Measurements from ENCODE around the gene MECP2.

The MECP2 gene

GRCh38 chrX:154030715-154031305 lies 66.7 kb downstream of the MECP2 start:
- DNase-seq: no peak

- DNase-seq: no peak
Observed at GRCh38 chrX:154030266-154030665, 67.3 kb downstream of the MECP2 start.

- no peak for DNase-seq
Observed at GRCh38 chrX:154029439-154029838, 68.1 kb downstream of the MECP2 start.

GRCh38 chrX:154028502-154029184 lies 68.9 kb downstream of the MECP2 start:
- no peak for DNase-seq

DNA sequence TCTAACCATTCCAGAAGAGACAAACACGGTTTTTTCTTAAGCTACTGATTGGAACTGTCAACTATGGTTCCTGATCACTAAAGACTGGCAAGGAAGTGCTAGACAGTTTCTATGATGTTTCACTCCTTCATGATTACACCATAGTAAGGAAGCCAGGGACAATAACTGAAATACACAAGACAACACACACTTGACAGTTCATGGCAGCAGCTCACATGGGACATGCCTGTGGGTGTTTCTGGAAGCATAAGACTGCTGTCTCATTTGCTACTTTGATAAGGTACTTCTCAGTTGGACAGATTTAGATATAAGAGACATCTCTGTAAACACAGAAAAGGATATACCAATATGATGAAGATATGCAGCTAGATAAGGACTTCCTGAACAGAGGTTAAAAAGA lies 69.5 kb downstream of the MECP2 start:
- DNase-seq: no peak

DNA sequence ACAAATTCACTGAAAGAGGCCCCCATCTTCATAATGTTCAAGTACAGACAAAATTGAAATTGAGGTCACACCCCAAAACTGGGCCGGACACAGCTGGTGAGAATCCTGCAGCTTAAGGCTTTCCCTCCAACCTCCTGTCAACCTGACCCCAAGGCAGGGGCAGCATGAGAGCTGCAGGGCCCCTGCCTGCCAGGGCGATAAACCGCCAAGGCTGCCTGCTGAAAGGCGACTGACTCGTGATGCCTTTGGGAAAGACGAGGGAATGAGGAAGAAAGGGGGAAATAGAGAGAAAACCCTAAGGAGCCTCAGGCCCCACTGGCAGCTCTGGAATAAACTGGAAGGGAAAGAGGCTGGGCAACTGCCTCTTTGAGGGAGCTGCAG lies 70.5 kb downstream of the MECP2 start:
- DNase-seq: no peak

DNA sequence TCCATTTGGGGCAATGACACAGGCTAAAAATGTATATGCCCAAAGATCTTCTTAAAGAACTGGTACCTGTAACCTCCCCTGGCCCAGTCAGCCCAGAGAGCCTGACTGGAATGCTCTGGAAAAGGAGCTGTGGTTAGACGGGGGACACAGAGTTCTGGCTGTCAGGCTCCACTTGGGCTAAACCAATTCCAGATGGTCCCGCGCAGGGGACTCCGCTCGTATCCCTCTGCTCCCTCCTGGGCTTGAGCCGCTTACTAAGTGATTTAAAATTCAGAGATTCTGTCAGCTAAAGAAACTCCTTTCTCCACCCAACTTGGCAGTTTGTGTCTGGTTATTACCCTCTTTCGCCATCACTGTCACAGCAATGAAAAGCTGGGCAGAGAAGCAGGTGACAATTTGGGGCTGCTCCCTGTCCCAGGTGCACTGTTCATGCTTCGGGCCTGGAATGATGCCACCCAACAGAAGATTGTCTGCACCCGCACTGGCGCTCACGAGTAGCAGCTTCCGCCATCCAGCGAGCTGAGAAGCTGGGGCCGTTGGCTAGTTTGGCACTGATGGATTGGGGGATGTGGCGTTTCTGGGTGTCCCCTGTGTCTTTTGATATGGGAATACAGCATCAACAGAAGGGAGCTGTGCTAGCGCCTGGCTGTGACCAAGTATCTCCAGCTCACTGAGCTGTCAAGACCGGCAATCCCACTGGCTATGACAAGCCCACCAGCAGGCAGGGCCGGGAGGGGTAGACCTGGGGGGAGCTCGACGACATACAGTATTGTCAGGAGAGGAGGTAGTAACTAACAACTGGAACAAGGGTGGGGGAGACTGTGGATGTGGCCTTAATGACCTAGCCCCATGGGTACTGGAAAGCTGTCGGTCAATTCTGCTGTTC lies 71.1 kb downstream of the MECP2 start:
- DNase-seq: no peak

- no peak for DNase-seq
Observed at GRCh38 chrX:154025230-154025629, 72.3 kb downstream of the MECP2 start.

DNA sequence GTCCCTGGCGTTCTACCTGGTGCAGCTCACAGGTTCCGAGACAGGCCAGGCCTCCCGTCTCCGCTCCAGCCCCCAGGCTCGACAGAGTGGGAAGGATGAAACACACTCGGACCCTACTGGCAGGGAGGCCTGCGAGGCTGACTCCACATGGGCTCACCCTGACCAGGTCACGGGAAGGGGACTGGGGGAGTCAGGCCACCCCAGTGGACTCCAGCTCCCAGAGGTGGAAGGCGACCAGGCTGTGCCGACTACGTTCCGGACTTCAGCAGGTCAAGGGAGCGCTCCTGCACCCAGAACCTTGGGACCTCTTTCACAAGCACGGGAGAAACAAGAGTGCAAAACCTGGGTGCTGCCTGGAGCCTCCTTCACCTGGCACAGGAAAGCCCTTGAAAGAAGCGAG lies 73.2 kb downstream of the MECP2 start:
- no peak for DNase-seq

GRCh38 chrX:154023276-154024000 lies 74.1 kb downstream of the MECP2 start:
- no peak for DNase-seq

DNA sequence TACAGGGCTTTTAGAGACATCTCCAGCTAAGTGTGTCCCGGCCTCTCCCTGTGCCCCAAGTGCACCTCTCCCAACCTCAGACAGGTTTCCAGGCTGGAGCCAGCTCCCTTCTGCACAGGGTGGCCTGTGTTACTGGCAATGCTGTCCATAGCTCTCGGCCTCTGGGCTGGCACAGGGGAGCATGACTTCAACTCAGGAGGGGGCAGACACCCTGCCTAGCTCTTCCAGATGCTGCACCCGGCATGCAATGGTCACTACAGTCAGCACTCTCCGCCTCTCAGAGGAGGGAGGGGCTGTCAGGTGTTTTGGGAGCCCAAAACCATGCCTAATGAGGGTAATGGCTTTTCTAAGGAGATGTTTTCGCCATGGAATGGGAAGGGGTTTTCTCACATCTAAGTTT lies 75.4 kb downstream of the MECP2 start:
- no peak for DNase-seq

- DNase-seq: no peak
Observed at GRCh38 chrX:154021131-154021611, 76.3 kb downstream of the MECP2 start.

DNA sequence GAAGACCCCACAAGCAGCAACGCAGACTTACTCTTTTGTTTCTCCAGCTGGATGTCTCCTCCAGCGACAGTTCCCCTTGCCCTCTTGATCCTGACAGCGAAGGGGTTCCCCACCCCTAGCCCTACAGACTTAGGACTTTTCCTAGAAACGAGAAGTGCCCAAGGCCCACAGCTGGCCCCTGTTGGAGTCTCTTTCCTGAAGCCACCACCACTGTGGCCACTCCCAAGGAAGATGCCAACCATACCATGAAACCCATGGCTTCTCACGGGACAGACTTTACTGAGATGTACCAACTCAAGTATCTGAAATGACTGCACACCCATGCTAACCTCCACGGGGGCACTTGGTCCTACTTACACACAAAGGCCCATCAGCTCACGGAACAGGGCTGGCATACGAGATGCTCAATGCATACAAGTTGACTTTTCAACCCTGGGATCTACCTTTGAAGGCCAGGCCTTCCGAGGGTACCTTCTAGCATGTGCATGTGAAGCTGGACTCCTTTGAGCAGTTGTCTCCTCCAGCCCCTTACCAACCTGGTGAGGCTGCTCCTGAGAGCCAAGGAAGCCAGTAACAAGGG lies 76.9 kb downstream of the MECP2 start:
- no peak for DNase-seq

GRCh38 chrX:154019633-154020528 lies 77.6 kb downstream of the MECP2 start, which contains the start of gene IRAK1:
TSS of gene IRAK1 (minus strand) at chrX:154019902. CDS start at chrX:154019812, 90 bp downstream.
- DNase-seq: peak in 1 of 2 experiments; percentile 46

DNA sequence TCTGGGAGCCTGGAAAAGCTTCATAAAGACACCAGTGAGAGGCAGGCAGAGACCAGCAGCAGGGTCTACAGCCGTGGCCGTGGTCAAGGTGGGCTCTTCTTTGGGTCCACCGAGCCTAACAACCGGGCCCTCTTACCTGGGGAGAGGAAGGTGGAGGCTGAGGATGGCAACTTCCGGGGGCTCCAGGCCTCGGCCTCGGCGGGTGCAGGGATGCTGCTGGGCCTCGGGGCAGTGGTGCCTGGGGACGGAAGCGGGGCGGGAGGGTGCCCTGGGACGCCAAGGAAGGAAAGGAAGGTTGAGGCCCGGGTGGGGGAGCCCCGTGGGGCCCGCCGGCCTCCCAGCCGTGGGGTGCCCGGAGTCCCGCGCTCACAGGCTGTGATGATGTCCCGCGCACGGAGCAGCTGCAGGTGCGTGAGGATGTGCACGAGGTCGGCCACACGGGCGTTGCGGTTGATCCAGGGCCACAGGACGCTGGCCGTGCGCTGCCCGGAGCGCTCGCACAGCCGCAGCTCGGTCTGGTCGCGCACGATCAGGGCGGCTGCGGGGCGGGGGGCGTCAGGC lies 78.4 kb downstream of the MECP2 start:
- no peak for DNase-seq

- no peak for DNase-seq
Observed at GRCh38 chrX:154018518-154019060, 78.9 kb downstream of the MECP2 start.

DNA sequence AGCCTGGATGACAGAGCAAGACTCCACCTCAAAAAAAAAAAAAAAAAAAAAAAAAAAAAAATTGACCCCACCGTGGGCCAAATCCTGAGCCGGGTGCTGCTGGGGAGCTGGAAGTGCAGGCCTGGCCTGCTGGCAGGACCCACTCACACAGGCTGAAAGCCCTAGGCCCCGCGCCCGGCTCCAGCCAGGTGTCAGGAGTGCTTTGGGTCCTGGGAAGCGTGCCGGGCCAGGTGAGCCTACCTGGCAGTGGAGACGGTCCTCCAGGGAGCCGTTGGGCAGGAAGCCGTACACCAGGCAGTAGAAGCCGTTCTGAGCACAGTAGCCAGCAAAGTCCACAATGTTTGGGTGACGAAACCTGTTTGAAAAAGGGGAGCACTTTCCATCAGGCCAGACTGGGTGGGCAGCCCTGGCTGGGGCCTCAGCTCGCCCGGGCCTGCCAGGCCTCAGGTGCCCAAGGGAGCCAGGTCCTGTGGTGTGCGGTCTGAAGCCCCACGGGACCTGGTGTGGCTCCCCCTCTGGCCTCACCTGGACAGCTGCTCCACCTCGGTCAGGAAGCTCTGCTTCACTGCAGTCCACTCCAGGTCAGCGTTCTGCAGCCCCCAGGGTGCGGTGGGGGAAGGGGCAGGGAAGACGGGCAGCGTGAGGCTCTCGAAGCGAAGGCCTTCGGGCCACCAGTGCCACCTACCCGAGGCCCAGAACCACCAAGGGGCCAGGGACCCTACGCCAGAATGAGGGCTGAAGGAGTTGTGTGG lies 79.6 kb downstream of the MECP2 start:
- DNase-seq: no peak

DNA sequence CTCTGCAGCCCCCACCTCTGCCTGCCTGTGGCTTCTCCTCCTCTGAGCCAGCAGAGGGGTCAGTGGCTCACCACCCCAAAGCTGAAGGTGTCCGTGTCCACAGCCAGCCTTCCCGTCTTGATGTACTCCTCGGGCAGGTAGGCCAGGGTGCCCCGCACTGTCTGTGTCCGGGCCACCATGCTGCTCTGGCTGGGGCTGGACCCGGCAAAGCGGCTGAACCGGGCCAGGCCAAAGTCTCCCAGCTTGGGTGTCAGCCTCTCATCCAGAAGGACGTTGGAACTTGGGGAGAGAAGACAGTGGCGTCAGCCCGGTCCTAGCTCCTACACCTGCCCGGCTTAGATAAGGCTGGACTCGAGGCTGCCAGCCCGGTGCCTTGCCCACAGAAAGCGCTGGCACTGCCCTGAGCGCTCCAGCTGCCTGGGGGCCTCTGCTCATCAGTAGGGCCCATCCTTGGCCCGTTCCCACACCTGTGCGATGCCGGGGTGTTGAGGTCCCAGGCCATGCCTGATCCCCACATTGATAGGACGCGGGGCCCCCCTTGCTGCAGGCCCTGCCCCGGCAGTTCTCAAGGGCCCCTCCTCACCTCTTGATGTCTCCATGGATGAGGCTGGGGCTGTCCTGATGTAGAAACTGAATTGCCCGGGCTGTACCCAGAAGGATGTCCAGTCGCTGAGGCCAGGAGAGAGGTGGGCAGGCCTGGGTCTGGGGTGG lies 81.0 kb downstream of the MECP2 start:
- DNase-seq: no peak

DNA sequence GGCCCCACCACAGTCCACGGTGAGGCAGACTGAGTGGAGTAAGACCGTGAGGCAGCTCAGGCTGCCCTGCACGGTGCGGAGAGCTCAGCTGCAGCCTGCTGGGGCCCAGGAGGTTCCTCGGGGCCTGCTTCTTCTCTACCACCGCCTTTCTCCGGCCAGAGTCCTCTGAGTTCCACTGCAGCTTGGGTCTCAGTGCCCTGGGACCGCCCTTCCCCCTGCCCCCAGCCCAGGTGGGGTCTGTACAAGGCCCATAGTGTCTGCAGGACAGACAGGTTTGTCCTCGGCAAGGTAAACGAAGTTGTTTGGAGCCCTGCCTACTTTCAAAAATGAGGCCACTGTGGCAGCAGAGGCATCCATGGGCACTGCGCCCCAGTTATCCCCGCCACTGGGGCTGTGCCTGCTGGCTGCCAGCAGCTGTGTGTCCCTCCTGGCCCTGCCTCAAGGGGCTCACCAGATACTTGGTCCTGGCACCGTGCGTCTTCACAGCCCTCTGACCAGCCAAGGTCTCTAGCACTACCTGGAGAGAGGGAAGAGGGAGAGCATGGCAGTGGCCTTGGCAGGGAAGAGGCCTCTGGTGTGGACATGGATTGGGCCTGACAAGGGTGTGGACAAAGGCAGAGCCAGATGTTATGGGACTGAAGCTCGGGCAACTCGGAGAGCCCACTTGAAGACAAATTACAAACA lies 81.8 kb downstream of the MECP2 start:
- DNase-seq: no peak

All from NCI-H446 (cell line).